ENCODE data around the gene URM1. TPM values are rescaled to one million over a fixed set of nuclear protein-coding genes. Genes with fewer than 3 reads are reported as not detected.
"Not testable (repeated sequence)": the region's sequence is repeated elsewhere in the genome, so short reads cannot be mapped to it uniquely, and the experiment has no call there.

URM1 gene
- total RNA-seq, 2 donors from 2014 or later: 25.3 to 71.8 TPM

DNA sequence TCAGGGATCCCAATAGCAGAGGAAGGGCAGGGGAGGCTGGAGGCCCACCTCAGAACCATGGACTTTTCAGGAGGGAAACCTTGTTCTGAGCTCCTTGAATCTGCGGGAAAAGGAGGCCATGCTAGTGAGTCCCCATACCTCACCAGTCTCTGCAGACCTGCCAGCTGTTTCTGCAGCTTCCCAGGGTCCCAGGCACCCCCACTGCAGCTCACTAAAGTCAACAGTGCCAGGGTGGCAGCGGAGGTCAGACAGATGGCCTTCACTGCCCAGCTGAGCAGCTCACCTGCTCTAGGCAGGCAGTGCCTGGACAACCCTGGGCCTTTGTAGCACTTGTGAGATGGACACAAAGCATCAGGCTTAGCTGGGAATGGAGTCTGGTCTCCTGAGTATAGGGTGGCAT is 35.3 kb upstream of the URM1 start:
- Histone ChIP-seq H3K4me3 (no peak overlapping the region), H3K9me3 (no peaks in the 10 kb centered on the region), H3K27me3 (replicated peaks; ENCODE audit: insufficient read depth) (no peaks in the 10 kb centered on the region), H3K27ac (no peak overlapping the region), H3K36me3 (no peaks in the 10 kb centered on the region), H3K4me1 (ENCODE audit: control insufficient read depth in 1 of 2, low read depth in 2 of 2) (peaks cover 0 to 3% of the 10 kb centered on the region in 2 donors)
- no peak for ATAC-seq (ENCODE audit: insufficient number of reproducible peaks, low FRiP score, low read depth)
- no peak for DNase-seq (ENCODE audit: low spot score)
- TF ChIP-seq, protein P1, sequence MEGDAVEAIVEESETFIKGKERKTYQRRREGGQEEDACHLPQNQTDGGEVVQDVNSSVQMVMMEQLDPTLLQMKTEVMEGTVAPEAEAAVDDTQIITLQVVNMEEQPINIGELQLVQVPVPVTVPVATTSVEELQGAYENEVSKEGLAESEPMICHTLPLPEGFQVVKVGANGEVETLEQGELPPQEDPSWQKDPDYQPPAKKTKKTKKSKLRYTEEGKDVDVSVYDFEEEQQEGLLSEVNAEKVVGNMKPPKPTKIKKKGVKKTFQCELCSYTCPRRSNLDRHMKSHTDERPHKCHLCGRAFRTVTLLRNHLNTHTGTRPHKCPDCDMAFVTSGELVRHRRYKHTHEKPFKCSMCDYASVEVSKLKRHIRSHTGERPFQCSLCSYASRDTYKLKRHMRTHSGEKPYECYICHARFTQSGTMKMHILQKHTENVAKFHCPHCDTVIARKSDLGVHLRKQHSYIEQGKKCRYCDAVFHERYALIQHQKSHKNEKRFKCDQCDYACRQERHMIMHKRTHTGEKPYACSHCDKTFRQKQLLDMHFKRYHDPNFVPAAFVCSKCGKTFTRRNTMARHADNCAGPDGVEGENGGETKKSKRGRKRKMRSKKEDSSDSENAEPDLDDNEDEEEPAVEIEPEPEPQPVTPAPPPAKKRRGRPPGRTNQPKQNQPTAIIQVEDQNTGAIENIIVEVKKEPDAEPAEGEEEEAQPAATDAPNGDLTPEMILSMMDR (IDR thresholded peaks at IDR 0.05): no peak

DNA sequence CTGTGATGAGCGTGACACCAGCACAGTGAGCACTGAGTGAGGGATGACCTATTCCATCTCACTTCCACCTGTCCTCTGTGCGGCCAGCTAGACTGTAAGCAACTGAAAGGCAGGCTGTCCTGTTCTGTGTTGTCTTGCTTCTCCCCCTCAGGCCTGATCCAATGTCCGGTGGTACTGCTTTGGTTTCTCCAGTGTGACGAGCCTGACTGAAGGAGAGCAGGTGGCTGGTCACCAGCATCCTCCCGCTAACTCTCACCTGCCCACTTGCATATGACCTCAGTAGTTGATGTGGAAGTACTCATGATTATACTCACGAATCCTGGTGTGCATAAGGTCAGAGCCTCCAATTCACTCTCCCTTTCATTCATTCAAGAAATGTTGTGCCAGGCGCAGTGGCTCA is 33.2 kb upstream of the URM1 start:
- H3K4me1 ChIP-seq (ENCODE audit: control insufficient read depth in 1 of 2, low read depth in 2 of 2): peaks cover 0 to 12% of the 10 kb centered on the region in 2 donors
- no peaks in the 10 kb centered on the region for H3K36me3 ChIP-seq
- H3K27ac ChIP-seq: no peak overlapping the region
- H3K4me3 ChIP-seq: no peak overlapping the region
- DNase-seq (ENCODE audit: low spot score) (no peak), ATAC-seq (ENCODE audit: insufficient number of reproducible peaks, low FRiP score, low read depth) (no peak)
- TF ChIP-seq, protein P1 (IDR thresholded peaks at IDR 0.05): no peak
- no peaks in the 10 kb centered on the region for H3K9me3 ChIP-seq
- no peaks in the 10 kb centered on the region for H3K27me3 ChIP-seq (replicated peaks; ENCODE audit: insufficient read depth)

GRCh38 chr9:128338852-128339614 is 32.1 kb upstream of the URM1 start:
- not testable (repeated sequence) for H3K9me3 ChIP-seq; DNase-seq (ENCODE audit: low spot score); H3K27me3 ChIP-seq (replicated peaks; ENCODE audit: insufficient read depth); ATAC-seq (ENCODE audit: insufficient number of reproducible peaks, low FRiP score, low read depth); H3K27ac ChIP-seq; H3K4me3 ChIP-seq; H3K36me3 ChIP-seq
- peaks cover 0 to 12% of the 10 kb centered on the region in 2 donors for H3K4me1 ChIP-seq (ENCODE audit: control insufficient read depth in 1 of 2, low read depth in 2 of 2)

DNA sequence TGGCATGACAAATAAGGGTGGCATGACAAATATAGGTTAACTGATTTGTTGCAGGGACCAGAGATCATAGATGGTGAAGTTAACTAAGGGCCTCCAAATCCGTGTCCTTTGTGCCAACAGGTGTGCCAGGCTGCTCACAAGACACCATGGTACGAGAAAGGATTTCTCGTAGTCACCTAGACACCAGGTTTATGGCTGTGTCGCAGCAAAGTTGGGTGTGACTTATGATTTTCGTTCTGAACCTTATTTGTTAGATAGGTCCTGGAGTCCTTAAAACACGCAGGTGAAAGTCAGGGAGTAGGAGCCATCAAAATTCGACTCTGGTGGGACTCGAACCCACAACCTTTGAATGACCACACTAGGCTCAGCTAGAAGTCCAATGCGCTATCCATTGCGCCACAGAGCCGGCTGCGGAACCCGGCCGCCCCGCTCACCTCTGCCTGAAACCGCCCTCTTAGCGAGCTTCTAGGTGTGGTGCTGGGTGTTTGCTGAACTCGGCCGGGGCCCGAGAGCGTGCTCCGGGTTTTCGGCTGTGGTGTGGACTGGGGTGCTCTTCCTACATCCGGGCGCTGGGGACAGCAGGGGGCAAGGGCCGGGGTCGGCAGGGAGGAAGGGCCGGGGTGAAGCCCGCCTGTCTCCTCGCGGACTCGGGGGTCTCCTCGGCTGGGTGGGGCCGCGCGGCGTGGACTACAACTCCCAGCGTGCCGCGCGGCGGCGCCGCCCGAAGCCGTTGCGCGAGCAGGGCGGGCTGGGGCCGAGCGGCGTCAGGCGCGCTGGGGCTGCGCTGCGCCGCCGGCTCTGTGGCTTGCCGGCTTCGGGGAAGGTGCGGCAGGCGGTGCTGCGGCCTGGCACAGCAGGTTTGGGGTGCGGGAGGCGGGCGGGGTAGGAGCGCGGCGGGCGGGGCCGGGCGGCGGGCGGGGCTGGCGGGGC is 31.1 kb upstream of the URM1 start, which contains the start of gene SLC27A4:
SLC27A4 (plus strand) TSS at position 767 of the 930 bp plus-strand sequence. CDS start 2,606 bp downstream, outside the sequence.
- DNase-seq (ENCODE audit: low spot score) (no peak), ATAC-seq (ENCODE audit: insufficient number of reproducible peaks, low FRiP score, low read depth) (peak; percentile 58)
- Histone ChIP-seq H3K27ac (peak within 1 kb of the TSS; percentile 58), H3K4me1 (ENCODE audit: control insufficient read depth in 1 of 2, low read depth in 2 of 2) (peaks cover 0 to 12% of the 10 kb centered on the region in 2 donors), H3K9me3 (no peaks in the 10 kb centered on the region), H3K4me3 (peak within 1 kb of the TSS; percentile 82), H3K27me3 (replicated peaks; ENCODE audit: insufficient read depth) (no peaks in the 10 kb centered on the region), H3K36me3 (peaks cover 18% of the 10 kb centered on the region)
- TF ChIP-seq, protein P1 (IDR thresholded peaks at IDR 0.05): no peak

DNA sequence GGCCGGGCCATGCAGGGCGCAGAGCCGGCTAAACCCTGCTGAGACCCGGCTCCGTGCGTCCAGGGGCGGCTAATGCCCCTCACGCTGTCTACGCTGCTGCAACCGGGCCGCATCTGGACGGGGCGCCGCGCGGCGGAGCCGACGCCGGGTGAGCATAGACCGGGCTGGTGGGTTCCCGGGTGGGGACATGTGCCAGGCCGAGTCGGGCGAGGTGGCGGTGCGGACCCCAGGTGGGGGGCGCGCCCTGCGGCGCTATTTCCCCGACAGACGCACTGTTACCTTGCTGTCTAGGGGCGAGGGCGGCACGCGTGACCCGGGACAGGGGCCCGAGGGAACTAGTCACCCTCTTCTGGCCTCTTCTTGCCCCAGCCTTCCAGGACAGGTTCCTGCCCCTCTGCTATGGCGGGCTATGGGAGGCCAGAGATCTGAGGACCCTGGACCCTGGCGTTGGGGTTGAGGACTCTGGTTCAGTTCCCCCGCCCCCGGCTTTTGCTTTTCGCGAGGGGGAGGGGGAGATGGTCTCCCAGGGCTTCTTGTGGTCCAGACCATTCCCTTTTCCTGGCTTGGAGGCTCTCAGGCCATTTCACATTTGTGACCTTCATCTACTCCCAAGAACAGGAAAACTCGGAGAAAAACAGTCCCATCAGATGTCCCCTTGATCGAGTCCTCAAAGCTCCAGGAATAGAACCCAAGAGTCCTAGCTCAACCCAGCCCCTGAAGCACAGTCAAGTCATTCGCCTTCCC is 30.3 kb upstream of the URM1 start:
- peaks cover 24% of the 10 kb centered on the region for H3K36me3 ChIP-seq
- TF ChIP-seq, protein P1 (IDR thresholded peaks at IDR 0.05): no peak
- H3K27ac ChIP-seq: peak overlapping the region; percentile 32 to 43
- H3K27me3 ChIP-seq (replicated peaks; ENCODE audit: insufficient read depth): no peaks in the 10 kb centered on the region
- ATAC-seq (ENCODE audit: insufficient number of reproducible peaks, low FRiP score, low read depth): peak; percentile 10
- peak overlapping the region; percentile 82 for H3K4me3 ChIP-seq
- no peaks in the 10 kb centered on the region for H3K9me3 ChIP-seq
- peaks cover 0 to 12% of the 10 kb centered on the region in 2 donors for H3K4me1 ChIP-seq (ENCODE audit: control insufficient read depth in 1 of 2, low read depth in 2 of 2)
- DNase-seq (ENCODE audit: low spot score): no peak
